ENCODE data around the gene CD86. TPM values are rescaled to one million over a fixed set of nuclear protein-coding genes. Genes with fewer than 3 reads are reported as not detected.

Gene CD86
- total RNA-seq, 6 experiments from 2014 or later = 0.97 to 6.7 (median 3.4) TPM

DNA sequence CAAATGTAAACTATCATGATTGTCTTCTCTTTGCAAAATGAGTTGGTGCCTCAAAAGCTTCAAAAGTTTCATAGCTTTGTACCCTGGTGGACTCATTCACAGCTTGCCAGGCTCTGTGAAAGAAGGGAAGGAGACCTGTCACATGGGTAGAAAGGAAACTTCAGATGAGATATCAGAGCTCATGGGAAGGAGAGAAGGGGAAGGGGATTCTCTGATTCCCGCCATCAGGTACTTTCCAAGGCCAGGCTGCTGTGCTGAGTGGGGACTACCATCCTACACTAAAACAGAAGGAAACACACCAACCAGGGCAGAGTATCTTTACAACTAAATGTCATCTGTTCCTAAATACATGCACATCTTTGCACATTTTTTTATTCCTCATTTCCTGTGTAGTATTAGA, 42.3 kb upstream of the CD86 start:
- no peak for TF ChIP-seq POLR2A (IDR thresholded peaks at IDR 0.05)
- TF ChIP-seq, protein P1, sequence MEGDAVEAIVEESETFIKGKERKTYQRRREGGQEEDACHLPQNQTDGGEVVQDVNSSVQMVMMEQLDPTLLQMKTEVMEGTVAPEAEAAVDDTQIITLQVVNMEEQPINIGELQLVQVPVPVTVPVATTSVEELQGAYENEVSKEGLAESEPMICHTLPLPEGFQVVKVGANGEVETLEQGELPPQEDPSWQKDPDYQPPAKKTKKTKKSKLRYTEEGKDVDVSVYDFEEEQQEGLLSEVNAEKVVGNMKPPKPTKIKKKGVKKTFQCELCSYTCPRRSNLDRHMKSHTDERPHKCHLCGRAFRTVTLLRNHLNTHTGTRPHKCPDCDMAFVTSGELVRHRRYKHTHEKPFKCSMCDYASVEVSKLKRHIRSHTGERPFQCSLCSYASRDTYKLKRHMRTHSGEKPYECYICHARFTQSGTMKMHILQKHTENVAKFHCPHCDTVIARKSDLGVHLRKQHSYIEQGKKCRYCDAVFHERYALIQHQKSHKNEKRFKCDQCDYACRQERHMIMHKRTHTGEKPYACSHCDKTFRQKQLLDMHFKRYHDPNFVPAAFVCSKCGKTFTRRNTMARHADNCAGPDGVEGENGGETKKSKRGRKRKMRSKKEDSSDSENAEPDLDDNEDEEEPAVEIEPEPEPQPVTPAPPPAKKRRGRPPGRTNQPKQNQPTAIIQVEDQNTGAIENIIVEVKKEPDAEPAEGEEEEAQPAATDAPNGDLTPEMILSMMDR (IDR thresholded peaks at IDR 0.05) = no peak
- H3K4me3 ChIP-seq = no peak overlapping the region
- no peaks in the 10 kb centered on the region for H3K36me3 ChIP-seq
- H3K4me1 ChIP-seq = no peaks in the 10 kb centered on the region
- ATAC-seq (no peak), DNase-seq (no peak)
- intact Hi-C loops (cut with DNase I) = no loop called here
- H3K27ac ChIP-seq = no peak overlapping the region
- 0% methylated on average over 1 of the region's 1 CpG for WGBS (ENCODE audit: insufficient coverage, low coverage, low lambda C conversion rate, missing lambda C conversion rate)
- no peaks in the 10 kb centered on the region for H3K27me3 ChIP-seq
- H3K9me3 ChIP-seq = no peaks in the 10 kb centered on the region

DNA sequence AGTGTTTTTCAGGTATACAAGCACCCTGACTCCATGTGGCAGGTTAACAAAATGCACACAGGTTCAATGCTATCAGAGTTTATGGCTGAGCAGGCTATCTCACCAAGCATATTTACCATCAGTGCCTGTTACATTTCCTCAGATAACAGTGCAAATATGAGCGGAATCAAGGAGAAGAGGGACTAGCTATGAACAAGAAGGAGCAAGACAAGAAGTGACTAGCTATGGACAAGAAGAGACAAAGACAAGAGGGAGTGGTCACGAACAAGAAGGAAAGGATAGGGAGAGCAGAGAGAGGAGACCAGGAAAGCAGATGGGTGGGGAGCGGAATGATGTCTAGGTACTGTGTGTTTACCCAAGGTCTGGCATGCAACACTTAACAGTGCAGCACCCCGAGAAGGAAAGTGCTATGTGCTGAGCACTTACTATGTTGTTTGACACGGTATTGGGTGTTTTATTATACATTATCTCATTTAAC, 41.7 kb upstream of the CD86 start:
- Histone ChIP-seq H3K9me3 (no peaks in the 10 kb centered on the region), H3K4me1 (no peaks in the 10 kb centered on the region), H3K4me3 (no peak overlapping the region), H3K27me3 (no peaks in the 10 kb centered on the region), H3K27ac (no peak overlapping the region), H3K36me3 (no peaks in the 10 kb centered on the region)
- 44% methylated on average over 5 of the region's 5 CpGs for WGBS (ENCODE audit: insufficient coverage, low coverage, low lambda C conversion rate, missing lambda C conversion rate)
- intact Hi-C loops (cut with DNase I) = no loop called here
- no peak for DNase-seq
- TF ChIP-seq POLR2A (IDR thresholded peaks at IDR 0.05) = no peak
- TF ChIP-seq, protein P1 (IDR thresholded peaks at IDR 0.05) = no peak
- ATAC-seq = no peak

DNA sequence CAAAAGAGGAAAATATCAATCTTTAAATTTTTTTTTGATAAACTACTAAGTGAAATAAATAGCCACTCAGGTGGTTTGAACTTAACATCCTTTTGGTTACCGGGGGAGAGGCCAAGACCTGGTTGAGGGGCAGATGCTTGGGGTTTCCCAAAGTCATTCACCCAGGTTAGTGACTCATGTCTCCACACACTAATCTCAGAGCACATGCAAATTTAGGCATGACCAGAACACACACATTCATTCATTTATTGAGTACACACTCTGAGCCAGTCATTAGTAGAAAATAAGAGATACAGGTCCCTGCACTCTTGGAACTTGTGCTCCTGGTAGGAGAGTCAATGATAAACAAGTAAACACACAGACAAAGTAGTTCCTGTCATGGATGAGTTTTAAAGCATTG, 40.4 kb upstream of the CD86 start:
- H3K27ac ChIP-seq = no peak overlapping the region
- H3K27me3 ChIP-seq = no peaks in the 10 kb centered on the region
- no peak for ATAC-seq
- H3K36me3 ChIP-seq = no peaks in the 10 kb centered on the region
- no peaks in the 10 kb centered on the region for H3K4me1 ChIP-seq
- intact Hi-C loops (cut with DNase I) = no loop called here
- DNase-seq = no peak
- H3K9me3 ChIP-seq = no peaks in the 10 kb centered on the region
- H3K4me3 ChIP-seq = no peak overlapping the region
- WGBS (ENCODE audit: insufficient coverage, low coverage, low lambda C conversion rate, missing lambda C conversion rate) = 67% methylated on average over 1 of the region's 1 CpG
- TF ChIP-seq POLR2A (IDR thresholded peaks at IDR 0.05) = no peak
- TF ChIP-seq, protein P1 (IDR thresholded peaks at IDR 0.05) = no peak

DNA sequence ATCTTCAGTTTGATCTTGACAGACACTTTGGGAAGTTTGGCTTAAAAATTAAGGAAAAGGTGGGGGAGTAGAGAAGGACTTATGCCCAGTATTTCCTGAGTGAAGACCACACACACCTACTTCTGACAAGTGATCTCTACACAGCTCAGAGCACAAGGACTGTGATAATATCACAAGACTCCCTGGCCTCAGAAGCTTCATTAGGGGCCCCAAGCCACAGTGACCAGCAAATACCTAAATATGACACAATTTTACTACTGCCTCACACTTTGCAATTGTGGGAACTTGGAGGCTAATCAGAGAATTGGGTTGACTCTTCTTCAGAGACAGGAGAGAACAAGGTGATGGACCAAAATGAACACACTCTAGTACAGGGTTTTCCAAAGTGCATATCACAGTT, 35.7 kb upstream of the CD86 start:
- H3K4me1 ChIP-seq = no peaks in the 10 kb centered on the region
- no peak overlapping the region for H3K4me3 ChIP-seq
- no peaks in the 10 kb centered on the region for H3K9me3 ChIP-seq
- DNase-seq (no peak), ATAC-seq (no peak)
- H3K27me3 ChIP-seq = no peaks in the 10 kb centered on the region
- intact Hi-C loops (cut with DNase I) = no loop called here
- no peak overlapping the region for H3K27ac ChIP-seq
- TF ChIP-seq POLR2A (IDR thresholded peaks at IDR 0.05) = no peak
- TF ChIP-seq, protein P1 (IDR thresholded peaks at IDR 0.05) = no peak
- H3K36me3 ChIP-seq = no peaks in the 10 kb centered on the region

DNA sequence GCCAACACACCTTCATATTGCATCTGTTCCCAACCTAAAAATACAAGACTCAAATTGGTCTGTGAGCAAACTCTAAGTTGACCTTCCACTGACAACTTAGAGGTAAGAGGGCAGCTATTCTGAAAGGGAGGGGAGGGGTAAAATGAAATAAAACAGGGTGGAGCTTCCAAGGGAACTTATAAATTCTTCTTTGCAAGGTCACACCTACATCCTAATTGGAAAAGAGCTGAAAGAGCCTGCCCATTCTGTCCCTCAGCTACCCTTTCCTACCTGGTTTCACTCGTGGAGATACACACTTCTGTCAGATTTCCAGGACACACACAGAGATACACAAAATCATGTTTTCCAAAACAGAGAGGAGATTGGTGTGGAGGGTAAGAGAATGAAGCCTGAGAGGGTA, 34.1 kb upstream of the CD86 start:
- H3K27me3 ChIP-seq = no peaks in the 10 kb centered on the region
- no peaks in the 10 kb centered on the region for H3K4me1 ChIP-seq
- intact Hi-C loops (cut with DNase I) = no loop called here
- no peak for TF ChIP-seq POLR2A (IDR thresholded peaks at IDR 0.05)
- TF ChIP-seq, protein P1 (IDR thresholded peaks at IDR 0.05) = no peak
- H3K27ac ChIP-seq = no peak overlapping the region
- ATAC-seq (no peak), DNase-seq (no peak)
- no peaks in the 10 kb centered on the region for H3K36me3 ChIP-seq
- 42% methylated on average over 1 of the region's 1 CpG for WGBS (ENCODE audit: insufficient coverage, low coverage, low lambda C conversion rate, missing lambda C conversion rate)
- H3K9me3 ChIP-seq = no peaks in the 10 kb centered on the region
- no peak overlapping the region for H3K4me3 ChIP-seq

Data from right lobe of liver (tissue), 6 donors.